C4-2B (cell line): ENCODE data around the gene ADARB2.

Experiments
- H3K27ac ChIP-seq: fragments of 450-650 bp; 2 replicates; pipeline ENCODE4 v1.5.1; 2017
- ZFX ChIP-seq: fragments of 450-650 bp; IDR thresholded peaks from 2 replicates; pipeline ENCODE4 v1.6.1; 2017
- TF ChIP-seq, protein P1 (sequence below): fragments of 450-650 bp; conservative IDR thresholded peaks from 2 replicates; pipeline ENCODE4 v1.5.1; 2017; ENCODE audit warnings: mild to moderate bottlenecking

Gene ADARB2

DNA sequence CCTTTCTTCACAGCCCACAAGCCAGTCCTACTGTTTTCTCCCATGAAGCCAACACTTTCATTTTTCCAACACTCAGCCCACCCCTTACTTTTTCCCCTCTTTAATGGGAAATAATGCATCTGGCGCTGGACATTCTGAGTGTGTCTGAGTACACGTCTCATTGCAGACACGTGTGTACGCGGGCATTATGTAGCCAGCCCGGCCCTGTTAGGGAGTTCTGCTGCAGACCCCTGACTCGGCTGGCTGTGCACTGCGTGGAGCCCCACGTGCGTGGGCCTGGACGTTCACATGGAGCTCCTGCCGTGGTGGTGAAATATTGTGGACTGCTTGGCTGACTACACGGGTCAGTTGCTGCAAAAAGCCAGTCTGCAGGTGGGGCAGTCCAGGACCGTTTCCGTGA is 233.0 kb downstream of the ADARB2 start:
- TF ChIP-seq, protein P1, sequence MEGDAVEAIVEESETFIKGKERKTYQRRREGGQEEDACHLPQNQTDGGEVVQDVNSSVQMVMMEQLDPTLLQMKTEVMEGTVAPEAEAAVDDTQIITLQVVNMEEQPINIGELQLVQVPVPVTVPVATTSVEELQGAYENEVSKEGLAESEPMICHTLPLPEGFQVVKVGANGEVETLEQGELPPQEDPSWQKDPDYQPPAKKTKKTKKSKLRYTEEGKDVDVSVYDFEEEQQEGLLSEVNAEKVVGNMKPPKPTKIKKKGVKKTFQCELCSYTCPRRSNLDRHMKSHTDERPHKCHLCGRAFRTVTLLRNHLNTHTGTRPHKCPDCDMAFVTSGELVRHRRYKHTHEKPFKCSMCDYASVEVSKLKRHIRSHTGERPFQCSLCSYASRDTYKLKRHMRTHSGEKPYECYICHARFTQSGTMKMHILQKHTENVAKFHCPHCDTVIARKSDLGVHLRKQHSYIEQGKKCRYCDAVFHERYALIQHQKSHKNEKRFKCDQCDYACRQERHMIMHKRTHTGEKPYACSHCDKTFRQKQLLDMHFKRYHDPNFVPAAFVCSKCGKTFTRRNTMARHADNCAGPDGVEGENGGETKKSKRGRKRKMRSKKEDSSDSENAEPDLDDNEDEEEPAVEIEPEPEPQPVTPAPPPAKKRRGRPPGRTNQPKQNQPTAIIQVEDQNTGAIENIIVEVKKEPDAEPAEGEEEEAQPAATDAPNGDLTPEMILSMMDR: no peak
- no peak for TF ChIP-seq ZFX
- no peak overlapping the region for H3K27ac ChIP-seq

DNA sequence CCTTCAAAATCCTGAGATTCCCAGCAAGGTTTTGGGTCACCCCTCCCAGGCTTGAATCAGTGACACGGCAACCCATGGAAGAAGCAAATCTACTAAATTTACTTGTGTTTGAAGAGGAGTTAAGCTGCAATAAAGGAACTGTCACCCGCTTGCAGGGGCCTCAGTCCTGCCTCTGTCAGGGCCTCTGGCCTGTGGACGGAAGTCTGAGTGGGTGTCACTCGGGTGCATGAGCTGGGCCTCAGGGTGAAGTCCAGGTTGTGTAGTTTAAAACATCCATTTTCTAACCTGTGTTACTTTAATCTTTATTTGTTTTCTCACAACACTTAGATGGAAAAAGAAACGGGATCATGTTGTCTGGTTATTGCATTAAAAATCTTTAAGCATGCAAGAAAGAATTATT is 234.9 kb downstream of the ADARB2 start:
- TF ChIP-seq, protein P1: no peak
- TF ChIP-seq ZFX: no peak
- no peak overlapping the region for H3K27ac ChIP-seq

GRCh38 chr10:1499359-1499957 is 237.9 kb downstream of the ADARB2 start:
- TF ChIP-seq, protein P1: no peak
- TF ChIP-seq ZFX: no peak
- no peak overlapping the region for H3K27ac ChIP-seq

GRCh38 chr10:1498746-1499358 is 238.5 kb downstream of the ADARB2 start:
- H3K27ac ChIP-seq: no peak overlapping the region

GRCh38 chr10:1495915-1496517 is 241.3 kb downstream of the ADARB2 start:
- TF ChIP-seq, protein P1: no peak
- TF ChIP-seq ZFX: no peak
- H3K27ac ChIP-seq: no peak overlapping the region

More at GRCh38 chr10:1498746-1499358, 238.5 kb downstream of the ADARB2 start:
- TF ChIP-seq, protein P1: no peak
- TF ChIP-seq ZFX: no peak

GRCh38 chr10:1492641-1493040 is 244.7 kb downstream of the ADARB2 start:
- TF ChIP-seq, protein P1: no peak
- TF ChIP-seq ZFX: no peak
- H3K27ac ChIP-seq: peak overlapping the region; percentile 19; the same call in 1 of the 2 replicates

GRCh38 chr10:1491901-1492300 is 245.4 kb downstream of the ADARB2 start:
- H3K27ac ChIP-seq: no peak overlapping the region; the same call in 1 of the 2 replicates
- TF ChIP-seq ZFX: no peak
- TF ChIP-seq, protein P1: no peak
